Measurements from ENCODE around the gene REV3L. TPM values are rescaled to one million over a fixed set of nuclear protein-coding genes. Genes with fewer than 3 reads are reported as not detected.

REV3L gene
- total RNA-seq, 1 donor from 2014 or later = 38.0 TPM

DNA sequence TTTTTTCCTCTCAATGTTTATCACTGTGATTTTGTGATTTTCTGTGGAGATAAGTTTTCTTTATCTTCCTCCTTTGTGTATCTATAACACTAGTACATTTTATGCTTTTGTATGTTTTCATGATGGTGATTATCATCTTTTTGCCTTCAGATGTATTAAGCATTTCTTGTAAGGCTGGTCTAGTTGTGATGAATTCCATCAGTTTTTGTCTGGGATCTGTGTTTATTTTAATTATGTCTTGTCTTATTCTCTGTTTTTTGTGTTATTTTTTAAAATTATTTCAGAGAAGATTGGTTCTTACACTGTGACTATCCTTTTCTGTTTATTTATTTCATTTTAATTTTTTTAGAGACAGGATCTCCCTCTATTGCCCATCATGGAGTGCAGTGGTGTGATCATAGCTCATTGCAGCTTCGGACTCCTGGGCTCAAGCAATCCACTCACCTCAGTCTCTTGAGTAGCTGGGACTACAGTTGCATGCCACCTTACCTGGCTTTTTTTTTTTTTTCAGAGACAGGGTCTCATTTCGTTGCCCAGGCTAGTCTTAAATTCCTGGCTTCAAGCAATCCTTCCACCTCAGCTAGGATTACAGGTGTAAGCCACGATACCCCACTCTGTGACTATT lies 208.3 kb downstream of the REV3L start:
- Mint-ChIP-seq H3K27me3 (ENCODE audit: low read depth) (no peaks in the 10 kb centered on the region), H3K4me1 (ENCODE audit: low read depth) (no peaks in the 10 kb centered on the region), H3K27ac (ENCODE audit: unreplicated experiment) (no peak overlapping the region), H3K4me3 (ENCODE audit: unreplicated experiment) (no peak overlapping the region), H3K36me3 (ENCODE audit: low read depth) (peaks cover 45% of the 10 kb centered on the region), H3K9me3 (ENCODE audit: low read depth) (peaks cover 25% of the 10 kb centered on the region)
- TF ChIP-seq, protein P1, sequence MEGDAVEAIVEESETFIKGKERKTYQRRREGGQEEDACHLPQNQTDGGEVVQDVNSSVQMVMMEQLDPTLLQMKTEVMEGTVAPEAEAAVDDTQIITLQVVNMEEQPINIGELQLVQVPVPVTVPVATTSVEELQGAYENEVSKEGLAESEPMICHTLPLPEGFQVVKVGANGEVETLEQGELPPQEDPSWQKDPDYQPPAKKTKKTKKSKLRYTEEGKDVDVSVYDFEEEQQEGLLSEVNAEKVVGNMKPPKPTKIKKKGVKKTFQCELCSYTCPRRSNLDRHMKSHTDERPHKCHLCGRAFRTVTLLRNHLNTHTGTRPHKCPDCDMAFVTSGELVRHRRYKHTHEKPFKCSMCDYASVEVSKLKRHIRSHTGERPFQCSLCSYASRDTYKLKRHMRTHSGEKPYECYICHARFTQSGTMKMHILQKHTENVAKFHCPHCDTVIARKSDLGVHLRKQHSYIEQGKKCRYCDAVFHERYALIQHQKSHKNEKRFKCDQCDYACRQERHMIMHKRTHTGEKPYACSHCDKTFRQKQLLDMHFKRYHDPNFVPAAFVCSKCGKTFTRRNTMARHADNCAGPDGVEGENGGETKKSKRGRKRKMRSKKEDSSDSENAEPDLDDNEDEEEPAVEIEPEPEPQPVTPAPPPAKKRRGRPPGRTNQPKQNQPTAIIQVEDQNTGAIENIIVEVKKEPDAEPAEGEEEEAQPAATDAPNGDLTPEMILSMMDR (IDR thresholded peaks at IDR 0.05) = no peak
- no peak for DNase-seq (ENCODE audit: low spot score)

DNA sequence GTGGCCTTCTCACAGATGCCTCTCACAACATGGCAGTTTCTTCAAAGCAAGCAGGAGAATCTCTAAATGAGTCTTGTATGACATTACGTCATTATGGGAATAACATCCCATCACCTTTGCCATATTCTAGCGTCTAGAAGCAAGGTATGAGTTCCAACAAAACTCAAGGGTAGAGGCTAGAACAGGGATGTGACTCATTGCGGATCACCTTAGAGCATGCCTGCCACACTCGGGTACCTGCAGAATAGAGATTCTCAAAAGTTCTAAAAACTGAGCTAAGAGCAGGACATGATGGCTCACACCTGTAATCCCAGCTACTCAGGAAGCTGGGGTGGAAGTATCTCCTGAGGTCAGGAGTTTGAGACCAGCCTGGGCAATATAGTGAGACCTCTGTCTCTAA lies 212.9 kb downstream of the REV3L start:
- no peak for DNase-seq (ENCODE audit: low spot score)
- TF ChIP-seq, protein P1 (IDR thresholded peaks at IDR 0.05) = no peak
- no peaks in the 10 kb centered on the region for H3K27me3 Mint-ChIP-seq (ENCODE audit: low read depth)
- H3K4me1 Mint-ChIP-seq (ENCODE audit: low read depth) = no peaks in the 10 kb centered on the region
- H3K27ac Mint-ChIP-seq (ENCODE audit: unreplicated experiment) = no peak overlapping the region
- H3K9me3 Mint-ChIP-seq (ENCODE audit: low read depth) = peaks cover 18% of the 10 kb centered on the region
- H3K36me3 Mint-ChIP-seq (ENCODE audit: low read depth) = peaks cover 41% of the 10 kb centered on the region
- no peak overlapping the region for H3K4me3 Mint-ChIP-seq (ENCODE audit: unreplicated experiment)

DNA sequence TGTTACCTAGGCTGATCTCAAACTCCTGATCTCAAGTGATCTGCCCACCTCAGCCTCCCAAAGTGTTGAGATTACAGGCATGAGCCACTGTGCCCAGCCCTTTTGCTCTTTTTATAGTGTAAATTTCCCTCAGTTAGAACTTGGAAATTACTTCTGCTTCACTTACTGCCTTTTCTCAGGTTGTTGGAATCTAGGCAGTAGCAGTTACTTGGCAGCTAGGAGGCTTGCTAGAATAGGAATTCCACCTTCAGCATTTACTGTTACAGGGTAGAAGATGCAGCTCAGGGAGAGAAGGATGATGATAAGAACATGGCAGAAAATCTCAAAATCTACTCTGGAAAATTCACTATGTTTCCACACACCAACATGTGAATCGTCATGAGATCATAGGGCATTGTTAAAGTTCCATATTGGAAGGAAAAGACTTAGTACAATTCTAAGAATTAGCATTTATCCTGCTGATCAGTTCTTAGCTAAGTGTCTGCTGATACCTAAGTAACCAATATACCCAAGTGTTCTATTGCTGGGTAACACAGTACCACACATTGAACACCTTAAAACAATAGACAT lies 213.5 kb downstream of the REV3L start:
- H3K27ac Mint-ChIP-seq (ENCODE audit: unreplicated experiment) = no peak overlapping the region
- peaks cover 35% of the 10 kb centered on the region for H3K36me3 Mint-ChIP-seq (ENCODE audit: low read depth)
- H3K4me1 Mint-ChIP-seq (ENCODE audit: low read depth) = no peaks in the 10 kb centered on the region
- peaks cover 13% of the 10 kb centered on the region for H3K9me3 Mint-ChIP-seq (ENCODE audit: low read depth)
- TF ChIP-seq, protein P1 (IDR thresholded peaks at IDR 0.05) = no peak
- DNase-seq (ENCODE audit: low spot score) = no peak
- no peaks in the 10 kb centered on the region for H3K27me3 Mint-ChIP-seq (ENCODE audit: low read depth)
- H3K4me3 Mint-ChIP-seq (ENCODE audit: unreplicated experiment) = no peak overlapping the region

DNA sequence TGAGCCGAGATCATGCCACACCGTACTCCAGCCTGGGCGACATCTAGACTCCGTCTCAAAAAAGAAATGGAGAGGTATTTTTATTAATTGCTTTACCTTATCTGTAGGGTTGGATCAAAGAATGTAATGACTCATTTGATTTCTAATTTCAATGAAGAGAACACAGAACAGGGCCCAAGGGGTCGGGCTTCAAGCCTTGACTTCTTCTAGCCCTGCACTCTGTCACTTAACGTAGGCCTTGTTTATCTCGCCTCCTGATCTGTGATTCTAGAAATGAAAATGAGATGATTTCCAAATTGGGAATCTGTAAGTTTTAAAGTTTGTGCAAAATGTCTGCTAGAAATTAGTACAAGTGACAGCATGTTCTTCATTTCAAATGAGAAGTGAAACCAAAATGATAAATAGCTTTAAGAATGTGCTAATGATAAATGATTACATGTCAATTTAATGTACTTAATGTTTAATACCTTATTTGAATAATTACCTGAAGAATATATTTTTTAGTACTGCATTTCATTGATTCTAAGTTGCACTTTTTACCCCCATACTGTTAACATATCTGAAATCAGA lies 215.2 kb downstream of the REV3L start:
- peaks cover 10% of the 10 kb centered on the region for H3K4me1 Mint-ChIP-seq (ENCODE audit: low read depth)
- TF ChIP-seq, protein P1 (IDR thresholded peaks at IDR 0.05) = no peak
- peaks cover 24% of the 10 kb centered on the region for H3K36me3 Mint-ChIP-seq (ENCODE audit: low read depth)
- H3K9me3 Mint-ChIP-seq (ENCODE audit: low read depth) = no peaks in the 10 kb centered on the region
- no peak overlapping the region for H3K27ac Mint-ChIP-seq (ENCODE audit: unreplicated experiment)
- H3K27me3 Mint-ChIP-seq (ENCODE audit: low read depth) = no peaks in the 10 kb centered on the region
- H3K4me3 Mint-ChIP-seq (ENCODE audit: unreplicated experiment) = no peak overlapping the region
- no peak for DNase-seq (ENCODE audit: low spot score)

DNA sequence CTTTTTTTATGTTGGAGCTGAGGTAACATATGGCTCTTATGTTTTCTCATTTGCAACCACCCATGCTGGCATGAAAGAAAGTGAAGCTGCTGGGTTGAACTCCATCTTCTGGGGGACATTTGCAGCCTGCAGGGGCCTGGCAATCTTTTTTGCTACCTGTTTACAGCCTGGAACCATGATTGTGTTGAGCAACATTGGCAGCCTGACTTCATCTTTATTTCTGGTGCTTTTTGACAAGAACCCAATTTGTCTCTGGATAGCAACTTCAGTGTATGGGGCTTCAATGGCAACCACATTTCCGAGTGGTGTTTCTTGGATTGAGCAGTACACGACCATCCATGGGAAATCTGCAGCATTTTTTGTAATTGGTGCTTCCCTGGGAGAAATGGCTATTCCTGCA lies 216.7 kb downstream of the REV3L start:
- no peaks in the 10 kb centered on the region for H3K27me3 Mint-ChIP-seq (ENCODE audit: low read depth)
- no peak overlapping the region for H3K4me3 Mint-ChIP-seq (ENCODE audit: unreplicated experiment)
- peaks cover 24% of the 10 kb centered on the region for H3K36me3 Mint-ChIP-seq (ENCODE audit: low read depth)
- H3K4me1 Mint-ChIP-seq (ENCODE audit: low read depth) = peaks cover 14% of the 10 kb centered on the region
- TF ChIP-seq, protein P1 (IDR thresholded peaks at IDR 0.05) = no peak
- no peak for DNase-seq (ENCODE audit: low spot score)
- no peak overlapping the region for H3K27ac Mint-ChIP-seq (ENCODE audit: unreplicated experiment)
- H3K9me3 Mint-ChIP-seq (ENCODE audit: low read depth) = no peaks in the 10 kb centered on the region

Data from chondrocyte (in vitro differentiated cells).